ENCODE data around the gene MED31.

Gene MED31

GRCh38 chr17:6632530-6632929, 18.9 kb downstream of the MED31 start:
- Histone ChIP-seq H3K4me1 (peaks cover 0 to 7% (median 0%) of the 10 kb centered on the region in 10 experiments; a peak in 3 of 20 replicates), H3K9ac (no peak overlapping the region), H3K4me2 (no peak overlapping the region), H3K27me3 (no peaks in the 10 kb centered on the region), H4K20me1 (peaks cover 0 to 34% (median 14%) of the 10 kb centered on the region in 11 experiments; a peak in 13 of 22 replicates), H3K36me3 (peaks cover 67 to 90% (median 78%) of the 10 kb centered on the region in 11 experiments), H3K9me3 (replicated peaks in 1 of 11) (no peaks in the 10 kb centered on the region), H3K27ac (no peak overlapping the region), H3K4me3 (no peak overlapping the region)
- no peak for TF ChIP-seq Cebpa-rat (IDR thresholded peaks at IDR 0.05)

- TF ChIP-seq Cebpa-rat (IDR thresholded peaks at IDR 0.05) = no peak
- H3K36me3 ChIP-seq = peaks cover 81 to 100% (median 96%) of the 10 kb centered on the region in 11 experiments
- peaks cover 0 to 6% (median 0%) of the 10 kb centered on the region in 10 experiments; a peak in 1 of 20 replicates for H3K4me1 ChIP-seq
- H3K9ac ChIP-seq = no peak overlapping the region
- H3K4me3 ChIP-seq = no peak overlapping the region
- peaks cover 0 to 24% (median 8%) of the 10 kb centered on the region in 11 experiments; a peak in 7 of 22 replicates for H4K20me1 ChIP-seq
- H3K9me3 ChIP-seq (replicated peaks in 1 of 11) = no peaks in the 10 kb centered on the region
- H3K27me3 ChIP-seq = no peaks in the 10 kb centered on the region
- H3K4me2 ChIP-seq = no peak overlapping the region
- H3K27ac ChIP-seq = no peak overlapping the region
Observed at GRCh38 chr17:6630390-6630789, 21.0 kb downstream of the MED31 start.

GRCh38 chr17:6627019-6627418, 24.4 kb downstream of the MED31 start:
- H4K20me1 ChIP-seq = peaks cover 0 to 24% (median 9%) of the 10 kb centered on the region in 11 experiments; a peak in 6 of 22 replicates
- H3K4me1 ChIP-seq = peaks cover 0 to 6% (median 0%) of the 10 kb centered on the region in 10 experiments; a peak in 1 of 20 replicates
- no peak for TF ChIP-seq Cebpa-rat (IDR thresholded peaks at IDR 0.05)
- H3K27me3 ChIP-seq = no peaks in the 10 kb centered on the region
- no peak overlapping the region for H3K4me2 ChIP-seq
- no peaks in the 10 kb centered on the region for H3K9me3 ChIP-seq (replicated peaks in 1 of 11)
- H3K4me3 ChIP-seq = no peak overlapping the region
- H3K36me3 ChIP-seq = peaks cover 76 to 100% (median 96%) of the 10 kb centered on the region in 11 experiments
- H3K27ac ChIP-seq = no peak overlapping the region
- H3K9ac ChIP-seq = no peak overlapping the region

- no peaks in the 10 kb centered on the region for H3K9me3 ChIP-seq (replicated peaks in 1 of 11)
- no peak overlapping the region for H3K4me2 ChIP-seq
- peaks cover 76 to 100% (median 96%) of the 10 kb centered on the region in 11 experiments for H3K36me3 ChIP-seq
- no peak overlapping the region for H3K4me3 ChIP-seq
- no peak for TF ChIP-seq Cebpa-rat (IDR thresholded peaks at IDR 0.05)
- H3K27me3 ChIP-seq = no peaks in the 10 kb centered on the region
- H3K9ac ChIP-seq = no peak overlapping the region
- no peak overlapping the region for H3K27ac ChIP-seq
- H4K20me1 ChIP-seq = peaks cover 0 to 23% (median 9%) of the 10 kb centered on the region in 11 experiments; a peak in 6 of 22 replicates
- peaks cover 0 to 4% (median 0%) of the 10 kb centered on the region in 10 experiments; a peak in 1 of 20 replicates for H3K4me1 ChIP-seq
Observed at GRCh38 chr17:6626616-6627015, 24.8 kb downstream of the MED31 start.

- Histone ChIP-seq H3K9me3 (replicated peaks in 1 of 11) (no peaks in the 10 kb centered on the region), H3K27me3 (no peaks in the 10 kb centered on the region), H3K4me3 (no peak overlapping the region), H3K27ac (no peak overlapping the region), H3K4me1 (no peaks in the 10 kb centered on the region), H3K4me2 (no peak overlapping the region), H3K9ac (no peak overlapping the region), H3K36me3 (peaks cover 75 to 100% (median 93%) of the 10 kb centered on the region in 11 experiments), H4K20me1 (peaks cover 0 to 15% (median 6%) of the 10 kb centered on the region in 11 experiments; a peak in 3 of 22 replicates)
- TF ChIP-seq Cebpa-rat (IDR thresholded peaks at IDR 0.05) = no peak
Observed at GRCh38 chr17:6623941-6624340, 27.5 kb downstream of the MED31 start.

- Histone ChIP-seq H3K36me3 (peaks cover 82 to 99% (median 88%) of the 10 kb centered on the region in 11 experiments), H3K9ac (no peak overlapping the region), H3K4me1 (no peaks in the 10 kb centered on the region), H4K20me1 (peaks cover 0 to 11% (median 0%) of the 10 kb centered on the region in 11 experiments; a peak in 2 of 22 replicates), H3K4me3 (no peak overlapping the region), H3K27ac (no peak overlapping the region), H3K9me3 (replicated peaks in 1 of 11) (no peaks in the 10 kb centered on the region), H3K4me2 (no peak overlapping the region), H3K27me3 (no peaks in the 10 kb centered on the region)
- TF ChIP-seq Cebpa-rat (IDR thresholded peaks at IDR 0.05) = no peak
Observed at GRCh38 chr17:6611231-6611630, 40.2 kb downstream of the MED31 start.

GRCh38 chr17:6610011-6610410, 41.4 kb downstream of the MED31 start:
- Histone ChIP-seq H4K20me1 (peaks cover 0 to 11% (median 0%) of the 10 kb centered on the region in 11 experiments; a peak in 3 of 22 replicates), H3K4me2 (no peak overlapping the region), H3K9ac (no peak overlapping the region), H3K27ac (no peak overlapping the region), H3K27me3 (no peaks in the 10 kb centered on the region), H3K4me1 (no peaks in the 10 kb centered on the region), H3K4me3 (no peak overlapping the region), H3K36me3 (peaks cover 82 to 99% (median 89%) of the 10 kb centered on the region in 11 experiments), H3K9me3 (replicated peaks in 1 of 11) (no peaks in the 10 kb centered on the region)
- TF ChIP-seq Cebpa-rat (IDR thresholded peaks at IDR 0.05) = no peak

- H3K36me3 ChIP-seq = peaks cover 91 to 100% (median 96%) of the 10 kb centered on the region in 11 experiments
- H3K4me2 ChIP-seq = no peak overlapping the region
- H3K27ac ChIP-seq = no peak overlapping the region
- no peaks in the 10 kb centered on the region for H3K4me1 ChIP-seq
- H3K4me3 ChIP-seq = no peak overlapping the region
- TF ChIP-seq Cebpa-rat (IDR thresholded peaks at IDR 0.05) = no peak
- peaks cover 0 to under 1% (median 0%) of the 10 kb centered on the region in 11 experiments; a peak in 3 of 22 replicates for H4K20me1 ChIP-seq
- no peaks in the 10 kb centered on the region for H3K27me3 ChIP-seq
- H3K9ac ChIP-seq = no peak overlapping the region
- no peaks in the 10 kb centered on the region for H3K9me3 ChIP-seq (replicated peaks in 1 of 11)
Observed at GRCh38 chr17:6608321-6608720, 43.1 kb downstream of the MED31 start.

- H3K9me3 ChIP-seq (replicated peaks in 1 of 11) = no peaks in the 10 kb centered on the region
- H4K20me1 ChIP-seq = no peaks in the 10 kb centered on the region; a peak in 1 of 22 replicates
- no peak for TF ChIP-seq Cebpa-rat (IDR thresholded peaks at IDR 0.05)
- H3K9ac ChIP-seq = no peak overlapping the region
- H3K4me2 ChIP-seq = no peak overlapping the region
- H3K27me3 ChIP-seq = no peaks in the 10 kb centered on the region
- peaks cover 0 to 11% (median 1%) of the 10 kb centered on the region in 10 experiments; a peak in 13 of 20 replicates for H3K4me1 ChIP-seq
- peaks cover 86 to 100% (median 97%) of the 10 kb centered on the region in 11 experiments for H3K36me3 ChIP-seq
- no peak overlapping the region for H3K4me3 ChIP-seq
- H3K27ac ChIP-seq = no peak overlapping the region
Observed at GRCh38 chr17:6605142-6605541, 46.3 kb downstream of the MED31 start.

Measured in BLaER1 treated with 17β-estradiol and CSF1 and Interleukin-3, amounts not matched to agents 10 nM and 100 nM (cell line).